Sigmoid colon (tissue), 4 donors: ENCODE results near the gene LRCH1.

ENCODE experiments used
- POLR2AphosphoS5 ChIP-seq, 4 donors: sonication (generic); formaldehyde crosslinking; IDR thresholded peaks; one replicate each; pipeline ENCODE4 v1.6.1; 2017; ENCODE audit warnings: antibody characterized with exemption in 4 of 4
- TF ChIP-seq, protein P1 (sequence below), 4 experiments: fragments of 450-650 bp in 3 of 4; fragments of 200-600 bp in 1 of 4; IDR thresholded peaks; one replicate each; pipeline ENCODE4 v1.5.1; 2016 to 2019; ENCODE audit warnings: antibody characterized with exemption in 4 of 4, mild to moderate bottlenecking in 3 of 4, moderate library complexity in 2 of 4

DNA sequence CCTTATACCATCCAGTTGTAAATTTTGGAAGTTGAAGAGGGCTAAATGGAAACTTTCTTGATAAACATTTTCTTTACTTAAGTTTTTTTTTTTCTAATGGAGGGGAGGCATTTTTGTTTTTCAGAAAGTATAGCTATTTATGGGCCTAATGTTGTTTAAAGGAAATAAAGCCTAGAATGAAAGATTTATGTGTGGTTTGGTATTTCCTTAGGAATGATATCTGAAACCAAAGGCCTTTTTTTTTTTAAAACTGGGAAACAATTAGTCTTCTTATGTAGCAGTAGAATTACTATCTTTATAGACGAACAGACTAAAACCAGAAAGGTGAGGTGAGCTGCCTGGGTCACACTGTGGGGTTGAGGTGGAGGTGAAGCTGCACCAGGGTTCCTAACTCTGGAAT, 163.9 kb downstream of the LRCH1 start:
- no peak for TF ChIP-seq POLR2AphosphoS5 (IDR thresholded peaks at IDR 0.05)
- TF ChIP-seq, protein P1, sequence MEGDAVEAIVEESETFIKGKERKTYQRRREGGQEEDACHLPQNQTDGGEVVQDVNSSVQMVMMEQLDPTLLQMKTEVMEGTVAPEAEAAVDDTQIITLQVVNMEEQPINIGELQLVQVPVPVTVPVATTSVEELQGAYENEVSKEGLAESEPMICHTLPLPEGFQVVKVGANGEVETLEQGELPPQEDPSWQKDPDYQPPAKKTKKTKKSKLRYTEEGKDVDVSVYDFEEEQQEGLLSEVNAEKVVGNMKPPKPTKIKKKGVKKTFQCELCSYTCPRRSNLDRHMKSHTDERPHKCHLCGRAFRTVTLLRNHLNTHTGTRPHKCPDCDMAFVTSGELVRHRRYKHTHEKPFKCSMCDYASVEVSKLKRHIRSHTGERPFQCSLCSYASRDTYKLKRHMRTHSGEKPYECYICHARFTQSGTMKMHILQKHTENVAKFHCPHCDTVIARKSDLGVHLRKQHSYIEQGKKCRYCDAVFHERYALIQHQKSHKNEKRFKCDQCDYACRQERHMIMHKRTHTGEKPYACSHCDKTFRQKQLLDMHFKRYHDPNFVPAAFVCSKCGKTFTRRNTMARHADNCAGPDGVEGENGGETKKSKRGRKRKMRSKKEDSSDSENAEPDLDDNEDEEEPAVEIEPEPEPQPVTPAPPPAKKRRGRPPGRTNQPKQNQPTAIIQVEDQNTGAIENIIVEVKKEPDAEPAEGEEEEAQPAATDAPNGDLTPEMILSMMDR (IDR thresholded peaks at IDR 0.05), result no peak
